KG1 (cell line): ENCODE data around the gene TUSC2.
A peak's percentile ranks its signal among the peaks of the same experiment; 100 is the strongest.

ENCODE experiments used
- DNase-seq: peaks from one replicate; lab custom pipeline; 2025; lab: John Stamatoyannopoulos, UW

TUSC2 gene

GRCh38 chr3:50327943-50328691 is at the start of gene TUSC2:
Gene TUSC2, minus strand, starts transcription at chr3:50328223. Its CDS starts 124 bp downstream, at chr3:50328099.
- DNase-seq: peak; percentile 96

- DNase-seq: no peak
Measured at GRCh38 chr3:50375258-50375931, 47.4 kb upstream of the TUSC2 start.

- no peak for DNase-seq
Measured at GRCh38 chr3:50374363-50375257, 46.6 kb upstream of the TUSC2 start.

GRCh38 chr3:50373146-50374051 is 45.4 kb upstream of the TUSC2 start:
- no peak for DNase-seq

GRCh38 chr3:50372349-50372748 is 44.3 kb upstream of the TUSC2 start:
- DNase-seq: peak; percentile 29

- DNase-seq: no peak
Measured at GRCh38 chr3:50371133-50371685, 43.2 kb upstream of the TUSC2 start.

GRCh38 chr3:50370594-50370993 is 42.6 kb upstream of the TUSC2 start:
- DNase-seq: no peak

GRCh38 chr3:50369012-50369670 is 41.1 kb upstream of the TUSC2 start:
- no peak for DNase-seq

- DNase-seq: no peak
Measured at GRCh38 chr3:50365842-50366220, 37.8 kb upstream of the TUSC2 start.

GRCh38 chr3:50365080-50365841 is 37.2 kb upstream of the TUSC2 start:
- DNase-seq: no peak

- DNase-seq: no peak
Measured at GRCh38 chr3:50364573-50365079, 36.6 kb upstream of the TUSC2 start.

- no peak for DNase-seq
Measured at GRCh38 chr3:50359760-50360110, 31.7 kb upstream of the TUSC2 start.

GRCh38 chr3:50358911-50359759 is 31.1 kb upstream of the TUSC2 start, which contains the start of gene TMEM115:
Gene TMEM115, minus strand, starts transcription at chr3:50359521. Its CDS starts 458 bp downstream, at chr3:50359063.
- DNase-seq: peak; percentile 76

GRCh38 chr3:50358355-50358910 is 30.4 kb upstream of the TUSC2 start:
- DNase-seq: no peak

GRCh38 chr3:50357481-50357880 is 29.5 kb upstream of the TUSC2 start:
- no peak for DNase-seq

GRCh38 chr3:50356553-50356952 is 28.5 kb upstream of the TUSC2 start:
- DNase-seq: no peak

- DNase-seq: no peak
Measured at GRCh38 chr3:50355829-50356552, 28.0 kb upstream of the TUSC2 start.

- DNase-seq: no peak
Measured at GRCh38 chr3:50354850-50355249, 26.8 kb upstream of the TUSC2 start.
